K562 (cell line): ENCODE data around the gene GNAL. TPM values are rescaled to one million over a fixed set of nuclear protein-coding genes. Genes with fewer than 3 reads are reported as not detected.

Experiments
- ATAC-seq: fragments of 200-7000 bp; cut with Tn5 transposase; 3 replicates; pipeline ENCODE4 v1.9.1; 2020; ENCODE audit warnings: moderate library complexity
- BruUV-seq: library from RNA; stranded (reverse); fragments of 400-500 nt; replicated peaks from 2 replicates; lab custom pipeline; 2021; lab: Mats Ljungman, UMichigan
- CTCF ChIA-PET: fragments of 300-600 bp; formaldehyde crosslinking; extraction: SDS; loops from one replicate; lab custom pipeline; 2021; ENCODE audit warnings: low intra/inter-chr PET ratio; lab: Yijun Ruan, JAX
- POLR2A ChIA-PET: fragments of 300-600, 350-650 bp; sonication (Branson Sonifier 250); formaldehyde crosslinking; extraction: SDS; loops from one replicate; lab custom pipeline; 2021; ENCODE audit warnings: antibody characterized with exemption, inconsistent platforms; lab: Yijun Ruan, JAX
- DNase-seq, 4 experiments: peaks; one replicate each; pipeline versions ENCODE4 v3.0.0 to v3.0.0-alpha.2; 2011 to 2018; ENCODE audit warnings: low spot score in 3 of 4, mixed read lengths in 3 of 4; ENCODE audit errors: extremely low read depth in 1 of 4
- FAIRE-seq: peaks from 2 replicates; lab custom pipeline; 2011; peaks lifted over from hg19 to GRCh38; lab: Jason Lieb, UNC
- H2AFZ ChIP-seq: 2 replicates; pipeline ENCODE4 v1.6.0; 2011; ENCODE audit warnings: low read depth, low read length, control low read depth, inconsistent platforms
- H3K27ac ChIP-seq: fragments of 200-600 bp; 3 replicates; pipeline ENCODE4 v1.8.0; 2011; ENCODE audit warnings: low read depth, mild to moderate bottlenecking, control low read depth, inconsistent platforms, low read length, moderate library complexity, mixed read lengths; ENCODE audit errors: extremely low read depth
- H3K27me3 ChIP-seq, 2 experiments: fragments of 300-600 bp in 1 of 2; 2 replicates in 1 of 2; 3 replicates in 1 of 2; pipeline versions ENCODE4 v1.6.0 to v1.8.0; 2011; ENCODE audit warnings: inconsistent platforms in 2 of 2, low read length in 2 of 2, mild to moderate bottlenecking in 1 of 2, mixed read lengths in 1 of 2, moderate library complexity in 1 of 2; ENCODE audit not compliant: control insufficient read depth in 2 of 2, insufficient read depth in 2 of 2
- H3K36me3 ChIP-seq: fragments of 300-600 bp; 3 replicates; pipeline ENCODE4 v1.8.0; 2011; ENCODE audit warnings: mild to moderate bottlenecking, low read length, inconsistent platforms; ENCODE audit not compliant: control insufficient read depth, insufficient read depth
- H3K4me1 ChIP-seq, 2 experiments: fragments of 200-600 bp in 1 of 2; replicated peaks in 1 of 2; 2 replicates in 1 of 2; 3 replicates in 1 of 2; pipeline versions ENCODE4 v1.5.1 to v1.8.0; 2011; ENCODE audit warnings: inconsistent platforms in 2 of 2, low read length in 2 of 2, mild to moderate bottlenecking in 1 of 2, mixed read lengths in 1 of 2, moderate library complexity in 1 of 2; ENCODE audit not compliant: control insufficient read depth in 2 of 2, insufficient read depth in 2 of 2
- H3K4me2 ChIP-seq: 2 replicates; pipeline ENCODE4 v1.6.1; 2011; ENCODE audit warnings: low read length, control low read depth, inconsistent platforms, mixed read lengths; ENCODE audit not compliant: insufficient read depth
- H3K4me3 ChIP-seq: fragments of 200-600 bp; sonication (generic), shearing (Covaris generic); 2 replicates; pipeline ENCODE4 v1.5.1; 2016; ENCODE audit warnings: control low read depth, inconsistent platforms
- H3K79me2 ChIP-seq: fragments of 200-600 bp; 3 replicates; pipeline ENCODE4 v1.8.0; 2011; ENCODE audit warnings: low read length, inconsistent platforms; ENCODE audit not compliant: control insufficient read depth, insufficient read depth
- H3K9ac ChIP-seq, 2 experiments: 2 replicates each; pipeline versions ENCODE4 v1.6.0 to v1.6.1; 2011; ENCODE audit warnings: low read depth in 2 of 2, low read length in 2 of 2, control low read depth in 1 of 2, inconsistent platforms in 1 of 2, mild to moderate bottlenecking in 1 of 2, mixed read lengths in 1 of 2; ENCODE audit not compliant: insufficient read depth in 1 of 2
- H3K9me1 ChIP-seq: one replicate; pipeline ENCODE4 v1.6.0; 2011; ENCODE audit warnings: inconsistent platforms, mild to moderate bottlenecking, low read length, moderate library complexity; ENCODE audit not compliant: control insufficient read depth, insufficient read depth
- H3K9me3 ChIP-seq: replicated peaks from 2 replicates; pipeline ENCODE4 v1.5.1; 2011; ENCODE audit warnings: low read depth, low read length, inconsistent platforms; ENCODE audit not compliant: control insufficient read depth, insufficient read depth
- H4K20me1 ChIP-seq: replicated peaks from 2 replicates; pipeline ENCODE4 v1.6.1; 2011; ENCODE audit warnings: low read length, inconsistent platforms, mixed read lengths; ENCODE audit not compliant: control insufficient read depth, insufficient read depth
- CBX1 ChIP-seq: sonication (generic); IDR thresholded peaks from 2 replicates; pipeline ENCODE4 v1.6.1; 2016; ENCODE audit warnings: antibody characterized with exemption, low read depth, mild to moderate bottlenecking
- MGA ChIP-seq: fragments of 450-650 bp; IDR thresholded peaks from 2 replicates; pipeline ENCODE4 v1.6.1; 2016; ENCODE audit warnings: mild to moderate bottlenecking, moderate library complexity
- RFX5 ChIP-seq: IDR thresholded peaks from 2 replicates; pipeline ENCODE4 v1.6.1; 2011; ENCODE audit warnings: low read depth, mild to moderate bottlenecking, improper control_type of control experiment, low read length
- ZBED1 ChIP-seq: IDR thresholded peaks from 2 replicates; pipeline ENCODE4 v1.6.1; 2014
- ZNF3 ChIP-seq: fragments of 250-450 bp; sonication (Bioruptor Pico); IDR thresholded peaks from 2 replicates; pipeline ENCODE4 v1.5.0; 2021; ENCODE audit warnings: mild to moderate bottlenecking, moderate library complexity
- ZNF316 ChIP-seq: fragments of 450-650 bp; IDR thresholded peaks from 2 replicates; pipeline ENCODE4 v1.6.1; 2016
- ZNF431 ChIP-seq: sonication (generic); formaldehyde crosslinking; IDR thresholded peaks from 2 replicates; pipeline ENCODE4 v1.8.0; 2022; ENCODE audit warnings: mild to moderate bottlenecking, missing genetic modification reagents
- ZNF436 ChIP-seq: fragments of 250-450, 450-650 bp; sonication (Bioruptor Pico); formaldehyde crosslinking; IDR thresholded peaks from 2 replicates; pipeline ENCODE4 v1.7.0; 2020; ENCODE audit warnings: mild to moderate bottlenecking
- WGBS: fragments of 100-300 bp; shearing (Covaris generic); methylation state at CpG from one replicate; pipeline ENCODE4 v1.1.6; 2016; ENCODE audit warnings: low coverage, mixed read lengths; ENCODE audit not compliant: insufficient coverage; ENCODE audit errors: missing lambda C conversion rate; 5-methylcytosine and 5-hydroxymethylcytosine counted together
- in situ Hi-C: fragments of 300-500 bp; cut with MboI; formaldehyde crosslinking; loops from 4 replicates; pipeline ENCODE4 v1.15.0; 2018; ENCODE audit warnings: inconsistent platforms, mixed read lengths
- intact Hi-C: fragments of 100-400 bp; cut with micrococcal nuclease; formaldehyde crosslinking; loops from 2 replicates; pipeline ENCODE4 v1.14.2; 2022
- polyA plus RNA-seq, 8 experiments: library from polyadenylated mRNA; depleted of rRNA in 4 of 8; stranded (reverse) in 5 of 8; unstranded in 3 of 8; fragments of >200 nt; fragmentation: Nextera tagmentation in 2 of 8; fragmentation: Illumina TruSeq in 1 of 8; extraction: Ambion mirVana in 2 of 8; extraction: Trizol in 1 of 8; gene quantifications; 2 replicates each; pipeline versions ENCODE4 v1.2.1 to v1.2.3, GENCODE V29; 2011 to 2014; ENCODE audit warnings: inconsistent platforms in 1 of 8, missing spikeins in 1 of 8
- total RNA-seq, 7 experiments: library from RNA; depleted of rRNA in 6 of 7; stranded (reverse); fragments of >200 nt in 6 of 7; fragmentation: Illumina TruSeq in 2 of 7; extraction: Trizol in 2 of 7; gene quantifications; 2 replicates each; pipeline versions ENCODE4 v1.2.1 to v1.2.3, GENCODE V29; 2011 to 2021; ENCODE audit warnings: low replicate concordance in 1 of 7

Gene GNAL
- total and polyA plus RNA-seq, 9 of the 15 experiments (the other 6 are each of a cell fraction or from before 2014, with no cell fraction given), result under 0.01 to 0.10 (median 0.01) TPM; not detected in 5

- H3K79me2 ChIP-seq, result no peaks in the 10 kb centered on the region
- under 1% methylated on average over 7 of the region's 8 CpGs for WGBS
- H2AFZ ChIP-seq, result no peak overlapping the region
- no peak overlapping the region for H3K4me2 ChIP-seq
- in situ Hi-C loops (no loop called here), intact Hi-C loops (no loop called here)
- no peaks in the 10 kb centered on the region for H3K9me3 ChIP-seq
- ATAC-seq, result no peak
- H3K27me3 ChIP-seq, result peaks cover 20 to 36% of the 10 kb centered on the region in 2 experiments; a peak in 4 of 5 replicates
- no peak for DNase-seq
- no peak overlapping the region for H3K9ac ChIP-seq
- no peaks in the 10 kb centered on the region for H3K9me1 ChIP-seq
- H3K36me3 ChIP-seq, result no peaks in the 10 kb centered on the region
- H3K4me1 ChIP-seq, result no peaks in the 10 kb centered on the region
- TF ChIP-seq ZNF436 (CRISPR knock-in tag), result no peak
- no peak for TF ChIP-seq ZNF431 (CRISPR knock-in tag)
- TF ChIP-seq ZNF3, result no peak
- no peak for TF ChIP-seq CBX1
- no peak for TF ChIP-seq MGA
- TF ChIP-seq RFX5, result no peak
- TF ChIP-seq ZNF316, result no peak
- no peak for TF ChIP-seq ZBED1
- TF ChIP-seq, all 486 proteins: peak for 0
- H3K27ac ChIP-seq, result no peak overlapping the region
- ChIA-PET POLR2A (no interaction called here), CTCF (interaction anchor here (0.6 kb wide), 1 partner anchor 58 kb away, joined by 3 read pairs; no protein-coding TSS in a partner anchor)
- BruUV-seq, result no TSS peak
- H3K4me3 ChIP-seq, result no peak overlapping the region
- no peaks in the 10 kb centered on the region for H4K20me1 ChIP-seq
- FAIRE-seq, result no peak
Measured at GRCh38 chr18:11671156-11671555, 17.9 kb upstream of the GNAL start.
